ENCODE results near the gene YTHDF1. TPM values are rescaled to one million over a fixed set of nuclear protein-coding genes. Genes with fewer than 3 reads are reported as not detected.

YTHDF1 gene
- polyA plus RNA-seq, 1 experiment: 22.4 TPM

DNA sequence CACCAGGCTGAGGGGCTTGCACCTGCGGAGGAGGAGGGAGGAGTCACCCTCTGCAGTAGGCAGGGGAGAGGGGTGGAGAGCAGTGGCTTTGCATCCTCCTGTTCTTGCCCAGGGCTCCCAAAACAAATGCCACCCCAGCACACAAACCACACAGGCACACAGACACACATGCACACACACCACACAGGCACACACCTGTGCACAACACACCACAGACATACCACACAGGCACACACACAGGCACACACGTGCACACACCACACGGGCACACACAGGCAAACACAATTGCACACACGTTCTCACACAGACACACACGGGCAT, 26.6 kb downstream of the YTHDF1 start:
- POLR2A ChIA-PET: no interaction called here
- TF ChIP-seq, protein P1, sequence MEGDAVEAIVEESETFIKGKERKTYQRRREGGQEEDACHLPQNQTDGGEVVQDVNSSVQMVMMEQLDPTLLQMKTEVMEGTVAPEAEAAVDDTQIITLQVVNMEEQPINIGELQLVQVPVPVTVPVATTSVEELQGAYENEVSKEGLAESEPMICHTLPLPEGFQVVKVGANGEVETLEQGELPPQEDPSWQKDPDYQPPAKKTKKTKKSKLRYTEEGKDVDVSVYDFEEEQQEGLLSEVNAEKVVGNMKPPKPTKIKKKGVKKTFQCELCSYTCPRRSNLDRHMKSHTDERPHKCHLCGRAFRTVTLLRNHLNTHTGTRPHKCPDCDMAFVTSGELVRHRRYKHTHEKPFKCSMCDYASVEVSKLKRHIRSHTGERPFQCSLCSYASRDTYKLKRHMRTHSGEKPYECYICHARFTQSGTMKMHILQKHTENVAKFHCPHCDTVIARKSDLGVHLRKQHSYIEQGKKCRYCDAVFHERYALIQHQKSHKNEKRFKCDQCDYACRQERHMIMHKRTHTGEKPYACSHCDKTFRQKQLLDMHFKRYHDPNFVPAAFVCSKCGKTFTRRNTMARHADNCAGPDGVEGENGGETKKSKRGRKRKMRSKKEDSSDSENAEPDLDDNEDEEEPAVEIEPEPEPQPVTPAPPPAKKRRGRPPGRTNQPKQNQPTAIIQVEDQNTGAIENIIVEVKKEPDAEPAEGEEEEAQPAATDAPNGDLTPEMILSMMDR (IDR thresholded peaks at IDR 0.05; ENCODE audit: low read depth, low read length): no peak
- Histone ChIP-seq H3K4me3 (ENCODE audit: low read depth, low read length) (no peak overlapping the region), H3K9me3 (ENCODE audit: control insufficient read depth, insufficient read depth, low read length) (peaks cover 7% of the 10 kb centered on the region; the same call in 1 of the 2 replicates), H3K27ac (ENCODE audit: low read depth, low read length) (no peak overlapping the region), H3K27me3 (ENCODE audit: control insufficient read depth, insufficient read depth, low read length) (no peaks in the 10 kb centered on the region)
- CTCF ChIA-PET: no interaction called here
- no peak for DNase-seq (ENCODE audit: low read depth, low spot score)

DNA sequence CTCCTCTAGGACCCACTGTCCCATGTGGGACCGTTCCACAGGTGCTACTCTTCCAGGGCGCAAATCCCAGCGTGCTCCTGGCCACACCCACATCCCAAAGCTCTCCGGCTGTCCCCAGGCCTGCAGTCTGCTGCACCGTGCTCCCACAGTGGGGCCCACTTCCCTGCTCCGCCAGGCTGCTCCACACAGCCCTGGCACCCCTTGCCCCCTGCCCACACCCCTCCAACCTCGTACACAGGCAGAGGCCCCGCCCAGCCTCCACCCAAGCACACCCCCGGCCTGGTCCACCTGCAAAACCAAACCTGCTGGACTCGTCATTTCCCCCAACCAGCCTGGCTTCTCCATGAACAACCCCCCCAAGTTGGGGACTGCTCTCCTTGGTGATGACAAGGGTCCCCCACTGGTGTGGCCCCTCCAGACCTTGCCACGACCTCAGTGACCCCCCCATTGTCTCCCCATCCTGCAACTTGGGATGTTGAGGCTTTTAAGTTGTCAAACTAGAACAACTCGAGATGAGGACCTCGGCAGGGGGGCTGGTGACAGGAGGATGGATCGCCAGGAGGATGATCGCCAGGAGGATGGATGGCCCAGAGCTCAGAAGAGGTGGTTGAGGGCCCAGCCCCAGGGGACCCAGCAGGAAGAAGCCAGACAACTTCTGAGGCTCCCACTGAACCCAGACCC, 27.1 kb downstream of the YTHDF1 start:
- ChIA-PET POLR2A (no interaction called here), CTCF (no interaction called here)
- H3K4me3 ChIP-seq (ENCODE audit: low read depth, low read length): no peak overlapping the region
- H3K27me3 ChIP-seq (ENCODE audit: control insufficient read depth, insufficient read depth, low read length): peaks cover 1% of the 10 kb centered on the region
- TF ChIP-seq, protein P1 (IDR thresholded peaks at IDR 0.05; ENCODE audit: low read depth, low read length): no peak
- DNase-seq (ENCODE audit: low read depth, low spot score): no peak
- peaks cover 7% of the 10 kb centered on the region; the same call in 1 of the 2 replicates for H3K9me3 ChIP-seq (ENCODE audit: control insufficient read depth, insufficient read depth, low read length)
- no peak overlapping the region for H3K27ac ChIP-seq (ENCODE audit: low read depth, low read length)

DNA sequence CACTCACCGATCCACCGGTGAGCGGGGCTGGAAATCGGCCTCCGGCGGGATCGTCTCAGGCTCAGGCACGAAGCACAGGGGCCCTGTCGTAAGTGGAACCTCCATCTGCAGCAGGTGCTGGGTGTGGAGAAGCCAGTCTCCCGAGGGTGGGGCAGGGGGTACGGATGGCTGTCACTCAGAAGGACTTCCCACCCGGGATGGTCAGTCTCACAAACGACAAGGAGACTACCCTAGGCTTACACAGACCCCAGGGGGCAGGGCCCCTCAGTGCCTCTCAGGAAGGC, 27.8 kb downstream of the YTHDF1 start:
- no peak overlapping the region for H3K27ac ChIP-seq (ENCODE audit: low read depth, low read length)
- peaks cover 6% of the 10 kb centered on the region for H3K27me3 ChIP-seq (ENCODE audit: control insufficient read depth, insufficient read depth, low read length)
- TF ChIP-seq, protein P1 (IDR thresholded peaks at IDR 0.05; ENCODE audit: low read depth, low read length): no peak
- ChIA-PET CTCF (no interaction called here), POLR2A (no interaction called here)
- H3K4me3 ChIP-seq (ENCODE audit: low read depth, low read length): no peak overlapping the region
- no peak for DNase-seq (ENCODE audit: low read depth, low spot score)
- peaks cover 7% of the 10 kb centered on the region; the same call in 1 of the 2 replicates for H3K9me3 ChIP-seq (ENCODE audit: control insufficient read depth, insufficient read depth, low read length)

DNA sequence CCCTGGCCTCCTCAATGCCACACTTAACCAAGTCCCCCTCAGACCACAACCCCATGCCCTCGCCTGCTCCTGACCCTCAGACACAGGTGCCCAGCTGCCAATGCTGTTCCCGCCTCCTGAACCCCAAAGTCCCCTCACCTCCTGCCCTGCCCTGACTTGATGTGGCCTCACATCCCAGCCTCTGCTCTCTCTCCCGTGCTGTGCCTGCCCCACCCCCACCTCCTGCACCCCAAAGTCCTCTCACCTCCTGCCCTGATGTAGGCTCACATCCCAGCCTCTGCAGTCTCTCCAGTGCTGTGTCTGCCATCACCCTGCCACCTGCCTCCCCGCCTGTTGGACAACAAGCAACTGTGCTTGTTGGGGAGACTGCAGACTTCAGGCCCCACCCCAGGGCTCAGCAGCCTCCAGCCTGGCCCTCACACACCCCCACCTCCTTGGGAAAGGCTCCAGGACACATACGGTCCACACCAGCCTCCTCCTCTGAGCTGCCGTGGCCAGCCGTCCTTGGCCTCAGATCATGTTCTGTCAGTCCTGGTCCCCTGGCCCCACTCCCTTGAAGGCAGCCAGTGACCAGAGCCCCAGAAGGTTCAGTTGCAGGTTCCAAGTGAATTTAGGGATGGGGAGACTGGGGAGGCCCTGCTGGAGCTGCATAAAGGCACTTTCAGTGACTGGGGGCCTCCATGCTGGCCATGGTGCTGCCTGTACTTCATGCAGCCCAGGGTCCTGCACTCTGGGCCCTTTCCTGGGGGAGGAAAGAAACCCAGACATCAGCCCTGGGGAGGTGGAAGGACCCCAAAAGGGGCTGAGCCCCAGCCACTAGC, 28.4 kb downstream of the YTHDF1 start:
- Histone ChIP-seq H3K4me3 (ENCODE audit: low read depth, low read length) (no peak overlapping the region), H3K9me3 (ENCODE audit: control insufficient read depth, insufficient read depth, low read length) (peaks cover 7% of the 10 kb centered on the region; the same call in 1 of the 2 replicates), H3K27me3 (ENCODE audit: control insufficient read depth, insufficient read depth, low read length) (peaks cover 11% of the 10 kb centered on the region), H3K27ac (ENCODE audit: low read depth, low read length) (no peak overlapping the region)
- ChIA-PET CTCF (no interaction called here), POLR2A (no interaction called here)
- TF ChIP-seq, protein P1 (IDR thresholded peaks at IDR 0.05; ENCODE audit: low read depth, low read length): no peak
- DNase-seq (ENCODE audit: low read depth, low spot score): no peak

DNA sequence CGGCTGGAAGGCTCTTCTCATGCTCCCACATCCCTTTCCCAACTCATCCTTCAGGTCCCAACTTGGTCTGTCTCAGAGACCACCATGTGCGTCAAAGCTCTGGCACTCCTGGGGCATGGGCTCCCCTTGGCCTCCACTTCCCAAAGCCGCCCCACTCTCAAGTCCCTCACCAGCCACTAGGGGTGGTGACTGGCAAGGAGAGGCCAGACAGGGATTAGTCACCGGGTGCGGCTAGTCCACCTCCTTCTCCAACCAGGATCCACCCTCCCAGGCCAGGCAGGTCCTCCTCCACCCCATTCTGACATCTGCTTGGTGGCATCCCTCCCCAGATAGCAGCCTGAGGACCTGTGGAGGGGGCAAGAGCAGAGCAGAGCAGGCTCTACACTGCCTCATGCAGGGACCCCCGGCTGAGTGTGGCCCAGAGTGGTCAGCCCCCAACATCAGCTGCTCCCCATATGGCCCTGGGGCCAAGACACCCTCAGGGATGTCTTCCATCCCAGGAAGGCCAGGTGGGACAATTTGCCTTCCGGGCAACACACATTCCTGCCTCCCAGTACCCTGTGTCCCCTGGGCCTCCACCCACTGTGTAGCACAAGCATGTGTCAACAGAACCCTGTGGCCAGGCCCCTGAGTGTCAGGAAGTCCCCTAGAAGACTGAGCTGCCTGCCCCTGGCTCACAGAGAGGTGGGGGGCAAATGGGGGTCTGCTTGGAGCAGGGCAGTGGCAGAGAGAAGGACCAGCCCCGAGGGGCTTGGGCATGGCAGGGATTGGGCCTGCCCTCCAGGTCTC, 29.2 kb downstream of the YTHDF1 start:
- H3K4me3 ChIP-seq (ENCODE audit: low read depth, low read length): no peak overlapping the region
- ChIA-PET POLR2A (no interaction called here), CTCF (no interaction called here)
- TF ChIP-seq, protein P1 (IDR thresholded peaks at IDR 0.05; ENCODE audit: low read depth, low read length): no peak
- H3K9me3 ChIP-seq (ENCODE audit: control insufficient read depth, insufficient read depth, low read length): peaks cover 7% of the 10 kb centered on the region; the same call in 1 of the 2 replicates
- H3K27me3 ChIP-seq (ENCODE audit: control insufficient read depth, insufficient read depth, low read length): peaks cover 14% of the 10 kb centered on the region
- H3K27ac ChIP-seq (ENCODE audit: low read depth, low read length): no peak overlapping the region
- no peak for DNase-seq (ENCODE audit: low read depth, low spot score)
